GM21360 (cell line): ENCODE results near the gene ACTL10.

Experiments
- ATAC-seq: cut with Tn5 transposase; IDR thresholded peaks from one replicate; pipeline ENCODE4 v1.9.1; 2021; ENCODE audit warnings: mild to moderate bottlenecking, moderate library complexity; ENCODE audit not compliant: unreplicated experiment

Gene ACTL10

GRCh38 chr20:33663161-33664084, 3.3 kb upstream of the ACTL10 start:
- peak; percentile 44 for ATAC-seq

DNA sequence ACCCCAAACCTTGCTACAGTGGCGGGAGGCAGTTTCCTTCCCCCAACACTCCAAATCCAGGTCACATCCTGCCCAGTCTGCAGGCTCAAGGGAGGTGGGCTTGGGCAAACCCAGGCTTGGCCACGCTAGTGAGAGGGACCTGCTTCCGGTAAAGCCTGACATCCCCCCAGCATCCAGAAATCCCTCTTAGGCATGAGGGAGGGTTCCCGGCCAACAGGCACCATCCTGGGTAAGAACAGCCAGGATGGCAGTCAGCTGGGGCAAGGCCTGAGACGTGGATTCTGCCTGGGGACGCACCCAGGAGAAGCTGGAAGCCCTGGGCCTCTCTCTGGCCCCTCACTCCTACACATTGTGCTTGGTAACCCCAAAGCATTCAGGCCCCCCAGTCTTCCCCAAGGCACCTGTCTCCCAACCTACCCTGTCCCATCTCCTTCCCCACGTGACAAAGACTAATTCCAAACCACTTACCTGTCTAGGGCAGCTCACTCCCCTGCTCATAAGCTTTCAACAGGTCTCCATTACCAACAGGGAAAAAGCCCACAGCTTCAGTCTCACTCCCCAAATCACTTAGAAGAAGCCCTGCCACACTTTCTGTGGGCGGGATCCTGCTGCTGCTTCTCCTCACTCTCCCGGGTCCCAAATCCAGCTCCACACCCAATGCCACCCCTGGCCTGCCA, 2.5 kb upstream of the ACTL10 start:
- ATAC-seq: no peak

- no peak for ATAC-seq
These were observed 2.0 kb upstream of the ACTL10 start for GRCh38 chr20:33664762-33665144.

GRCh38 chr20:33667245-33667675, 517 bp downstream of the ACTL10 start:
- no peak for ATAC-seq

DNA sequence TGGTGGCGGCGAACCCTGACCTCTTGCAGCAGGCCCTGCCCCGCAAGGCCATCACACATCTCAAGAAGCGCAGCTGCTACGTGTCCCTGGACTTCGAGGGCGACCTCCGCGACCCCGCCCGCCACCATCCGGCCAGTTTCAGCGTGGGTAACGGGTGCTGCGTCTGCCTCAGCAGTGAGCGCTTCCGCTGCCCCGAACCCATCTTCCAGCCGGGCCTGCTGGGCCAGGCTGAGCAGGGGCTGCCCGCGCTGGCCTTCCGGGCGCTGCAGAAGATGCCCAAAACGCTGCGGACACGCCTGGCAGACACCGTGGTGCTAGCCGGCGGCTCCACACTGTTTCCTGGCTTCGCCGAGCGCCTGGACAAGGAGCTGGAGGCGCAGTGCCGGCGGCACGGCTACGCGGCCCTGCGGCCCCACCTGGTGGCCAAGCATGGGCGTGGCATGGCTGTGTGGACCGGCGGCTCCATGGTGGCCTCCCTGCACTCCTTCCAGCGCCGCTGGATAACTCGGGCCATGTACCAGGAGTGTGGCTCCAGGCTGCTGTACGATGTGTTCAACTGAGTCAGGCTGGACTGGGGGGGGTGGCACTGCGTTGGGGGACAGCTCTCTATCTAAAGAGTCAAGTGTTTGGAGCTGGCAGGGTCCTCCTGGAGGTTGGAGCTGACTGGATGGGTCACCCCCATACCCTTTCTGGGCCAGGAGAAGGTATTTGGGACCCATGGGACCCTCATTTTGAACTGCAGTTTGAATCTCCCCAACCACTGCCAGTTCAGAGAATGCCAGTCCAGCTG, 1.1 kb downstream of the ACTL10 start:
- no peak for ATAC-seq

- ATAC-seq: no peak
These were observed 1.9 kb downstream of the ACTL10 start for GRCh38 chr20:33668466-33669155.

DNA sequence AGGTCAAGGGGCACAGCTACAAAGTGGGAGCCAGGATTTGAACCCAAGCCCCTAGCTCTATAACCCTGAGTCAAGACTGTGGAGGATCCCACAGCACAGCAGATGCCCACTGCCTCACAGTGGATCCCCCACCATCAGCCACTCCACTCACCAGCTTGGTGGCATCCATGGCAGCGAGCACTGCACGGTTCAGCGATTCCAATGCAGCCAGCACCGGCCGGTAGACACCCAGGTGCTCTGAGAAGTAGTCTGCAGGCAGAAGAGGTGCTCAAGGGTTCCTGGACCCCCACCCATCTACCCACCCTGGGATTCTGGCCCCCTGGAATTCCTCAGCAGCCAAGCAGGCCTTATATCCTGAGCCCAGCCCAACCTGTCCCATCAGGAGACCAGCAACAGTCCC, 2.5 kb downstream of the ACTL10 start:
- no peak for ATAC-seq

DNA sequence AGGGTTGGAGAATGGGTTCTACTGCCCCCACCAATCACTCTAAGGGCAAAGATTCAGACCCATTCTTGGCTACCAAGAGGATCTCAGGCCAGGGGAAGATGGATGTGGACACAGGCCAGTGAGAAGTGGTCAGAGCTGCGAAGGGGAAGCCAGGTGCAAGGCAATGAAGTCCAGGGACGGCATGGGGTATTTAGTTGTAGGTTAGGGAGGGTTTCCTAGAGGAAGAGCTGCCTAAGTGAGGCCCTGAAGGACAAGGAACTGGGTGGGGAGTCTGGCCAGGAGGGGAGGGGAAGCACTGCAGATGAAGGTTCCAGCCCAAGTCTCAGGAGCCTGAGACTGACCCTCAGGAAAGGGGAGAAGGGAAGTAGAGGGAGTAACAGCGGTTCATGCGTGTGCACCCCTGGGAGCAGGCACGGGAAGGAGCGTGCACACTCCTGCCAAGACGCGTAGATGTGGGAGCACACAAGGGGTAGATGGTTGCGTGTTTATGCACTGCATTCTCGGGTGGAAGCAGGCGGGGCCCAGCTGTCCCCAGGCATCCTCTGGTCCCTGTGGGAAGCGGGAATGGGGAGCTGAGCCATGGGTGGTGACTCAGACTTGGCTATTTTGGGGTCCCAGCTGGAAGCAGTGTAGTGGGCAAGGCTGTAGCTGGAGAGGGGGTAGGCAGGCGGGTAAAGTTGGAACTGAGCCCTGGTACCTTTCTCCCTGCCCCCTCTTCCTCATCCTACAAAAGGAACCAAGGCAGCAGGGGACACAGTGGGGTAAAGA, 3.3 kb downstream of the ACTL10 start:
- no peak for ATAC-seq

DNA sequence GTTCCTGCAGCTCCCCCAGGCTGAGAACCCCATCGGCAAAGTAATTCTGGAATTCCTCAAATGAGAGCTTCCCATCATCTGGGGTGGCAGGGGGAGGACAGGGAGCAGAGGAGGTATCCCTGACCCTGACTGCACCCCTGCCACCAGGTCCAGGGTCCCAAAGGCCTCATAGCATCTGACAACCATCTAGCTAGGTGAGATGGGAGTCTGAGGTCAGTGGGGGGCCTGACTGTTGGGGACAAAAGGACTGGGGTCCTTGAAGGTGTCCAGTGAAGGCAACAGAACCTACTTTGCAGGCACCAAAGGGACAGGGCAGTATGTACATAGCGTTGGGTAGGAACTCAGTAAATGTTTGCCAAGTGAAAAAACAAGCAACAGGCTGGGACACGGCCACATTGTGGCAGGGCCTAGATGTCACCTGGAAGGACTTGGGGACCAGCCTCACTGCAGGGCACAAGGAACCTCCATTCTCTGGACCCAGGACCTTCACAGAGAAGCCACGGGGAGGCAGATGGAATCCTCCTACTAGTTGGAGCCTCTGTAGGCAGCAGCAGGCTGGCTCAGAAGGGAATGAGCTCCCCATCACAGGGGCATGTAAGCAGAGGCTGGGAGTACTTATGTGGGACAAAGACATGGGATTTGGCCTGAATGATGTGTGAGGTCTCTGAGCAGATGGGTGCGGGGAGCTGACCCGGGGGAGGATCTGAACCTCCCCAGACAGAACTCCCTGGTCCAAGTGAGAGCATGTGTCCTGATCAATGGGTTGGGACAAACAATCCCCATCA, 4.2 kb downstream of the ACTL10 start:
- no peak for ATAC-seq

DNA sequence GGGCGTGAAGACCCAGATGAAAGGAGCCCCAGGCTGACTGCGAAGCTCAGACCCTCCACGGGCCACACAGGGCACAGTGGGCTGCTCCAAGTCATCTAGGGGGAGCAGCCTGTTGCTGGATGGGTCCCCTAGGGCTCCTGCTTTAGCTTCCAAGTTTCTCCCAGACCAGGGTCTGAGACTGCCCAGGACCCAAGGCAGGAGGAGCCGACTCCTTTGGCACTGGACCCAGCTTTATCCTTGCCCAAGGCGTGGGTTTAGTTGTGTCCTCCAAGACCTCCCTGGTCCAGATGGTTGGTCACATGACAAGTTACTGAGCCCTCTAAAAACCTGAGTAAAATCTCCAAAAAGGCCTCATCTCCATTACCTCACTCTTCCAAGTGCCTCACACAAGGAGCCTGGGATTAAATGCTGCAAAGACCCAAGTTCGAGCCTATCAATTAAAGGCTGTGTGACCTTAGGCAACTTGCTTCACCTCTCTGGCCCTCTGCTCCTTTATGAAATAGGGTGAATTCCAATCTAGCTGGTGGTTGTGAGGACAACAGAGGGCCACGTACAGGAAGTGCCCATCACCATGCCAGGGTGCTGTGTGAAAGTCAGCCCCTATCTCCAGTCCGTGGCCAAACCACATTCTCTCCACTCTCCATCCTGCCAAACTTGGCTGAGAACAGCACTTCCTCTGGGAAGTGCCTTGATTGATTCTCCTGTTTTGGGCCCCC, 5.0 kb downstream of the ACTL10 start:
- no peak for ATAC-seq

GRCh38 chr20:33672426-33673113, 5.8 kb downstream of the ACTL10 start:
- ATAC-seq: no peak

DNA sequence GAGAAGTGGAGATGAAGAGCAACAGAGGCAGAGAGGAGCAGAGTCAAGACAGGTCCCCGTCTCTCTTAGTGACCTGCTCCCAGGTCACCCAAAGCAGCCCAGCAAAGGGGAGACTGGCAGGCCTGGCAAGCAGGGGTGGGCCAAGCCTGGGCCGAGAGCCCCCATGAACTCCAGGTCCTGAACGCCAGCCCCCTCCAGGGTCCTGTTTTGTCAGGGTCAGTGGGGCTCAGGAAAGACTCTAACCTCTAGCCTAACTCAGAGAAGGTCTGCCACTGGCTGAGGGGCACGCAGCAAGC, 6.3 kb downstream of the ACTL10 start:
- no peak for ATAC-seq

DNA sequence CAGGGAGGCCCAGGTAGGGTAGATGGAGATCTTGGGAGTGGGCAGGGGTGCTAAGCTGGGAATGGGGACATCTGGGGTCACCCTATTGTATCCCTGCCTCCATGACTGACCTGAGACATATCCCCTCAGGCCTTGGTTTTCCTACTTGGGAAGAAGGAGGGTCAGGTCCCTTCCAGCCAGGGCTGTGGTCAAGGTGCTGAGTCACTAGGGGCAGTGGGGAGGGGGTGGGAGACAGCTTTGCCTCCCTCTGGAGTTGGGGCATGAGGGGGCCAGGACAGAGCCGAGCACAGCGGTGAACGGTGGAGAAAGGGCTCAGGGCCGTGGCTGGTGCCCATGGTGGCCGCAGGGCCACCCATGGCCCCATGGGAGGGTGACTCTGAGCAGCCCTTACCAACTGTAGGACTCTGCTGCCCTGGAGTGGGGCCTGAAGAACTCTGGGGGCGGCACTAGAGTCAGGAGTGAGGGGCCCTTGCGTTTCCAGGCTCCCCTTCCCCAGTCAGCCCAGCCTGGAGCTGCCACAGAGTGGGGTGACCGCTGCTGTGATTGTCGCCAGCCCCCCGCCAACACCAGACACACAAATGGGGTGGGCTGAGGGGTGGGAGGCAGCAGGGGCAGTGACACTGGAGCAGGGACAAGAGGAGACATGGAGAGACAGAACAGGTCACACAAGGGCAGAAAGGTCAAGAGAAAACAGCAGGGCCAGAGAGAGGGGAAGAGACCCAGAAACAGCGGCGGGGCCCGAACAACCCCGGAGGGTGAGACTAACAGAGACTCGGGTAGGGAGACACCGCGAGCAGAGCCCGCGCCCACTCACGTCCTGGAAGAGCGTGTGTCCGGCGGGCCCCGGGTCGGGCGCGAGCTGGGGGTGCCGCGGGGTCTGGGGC, 6.9 kb downstream of the ACTL10 start:
- ATAC-seq: no peak

- no peak for ATAC-seq
These were observed 7.8 kb downstream of the ACTL10 start, which contains the start of gene NECAB3 for GRCh38 chr20:33674294-33675135. NECAB3 (minus strand) TSS chr20:33674428; CDS start chr20:33674352, 76 bp downstream.

DNA sequence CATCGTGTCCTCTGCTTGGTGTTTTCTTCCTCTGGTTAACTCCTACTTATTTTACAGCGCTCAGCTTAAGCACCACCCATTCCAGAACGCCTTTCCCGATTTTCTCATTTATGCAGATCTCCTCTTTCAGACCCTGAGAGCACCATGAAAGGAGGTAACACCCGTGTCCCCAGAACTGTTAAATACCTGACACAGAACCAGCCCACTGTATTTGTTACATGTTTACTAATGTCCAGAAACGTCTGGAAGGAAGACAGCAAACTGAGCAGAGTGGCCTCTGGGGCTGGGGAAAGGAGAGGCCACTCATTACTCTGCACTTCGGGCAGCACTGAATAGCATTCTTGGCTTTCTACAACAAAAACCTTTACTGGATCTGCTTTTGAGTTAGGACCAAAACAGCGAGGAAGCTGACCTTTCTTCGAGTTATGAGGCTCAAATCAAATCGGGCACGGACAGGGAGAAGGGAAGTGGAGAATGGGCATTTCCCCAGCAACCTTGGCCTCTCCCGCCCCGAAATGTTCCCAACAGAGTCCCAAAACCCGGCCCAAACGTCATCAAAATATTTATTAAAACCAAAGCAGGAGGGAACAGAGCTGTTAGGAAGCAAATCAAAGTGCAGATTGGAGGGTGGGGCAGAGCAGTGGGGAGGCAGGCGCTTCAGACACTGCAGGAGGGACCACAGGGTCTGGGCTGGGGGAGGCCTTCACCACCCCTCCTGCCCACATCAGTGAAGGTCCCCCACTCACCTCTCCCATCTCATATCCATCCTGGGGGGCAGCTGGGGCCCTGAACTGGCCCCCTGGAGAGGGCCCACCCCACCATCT, 8.6 kb downstream of the ACTL10 start:
- ATAC-seq: no peak
